GM19372 (cell line): ENCODE measurements around the gene PDZD8.

Experiments
- ATAC-seq: cut with Tn5 transposase; IDR thresholded peaks from one replicate; pipeline ENCODE4 v1.9.1; 2021; ENCODE audit warnings: mild to moderate bottlenecking, low read depth, moderate library complexity; ENCODE audit not compliant: unreplicated experiment

PDZD8 gene, protein sequence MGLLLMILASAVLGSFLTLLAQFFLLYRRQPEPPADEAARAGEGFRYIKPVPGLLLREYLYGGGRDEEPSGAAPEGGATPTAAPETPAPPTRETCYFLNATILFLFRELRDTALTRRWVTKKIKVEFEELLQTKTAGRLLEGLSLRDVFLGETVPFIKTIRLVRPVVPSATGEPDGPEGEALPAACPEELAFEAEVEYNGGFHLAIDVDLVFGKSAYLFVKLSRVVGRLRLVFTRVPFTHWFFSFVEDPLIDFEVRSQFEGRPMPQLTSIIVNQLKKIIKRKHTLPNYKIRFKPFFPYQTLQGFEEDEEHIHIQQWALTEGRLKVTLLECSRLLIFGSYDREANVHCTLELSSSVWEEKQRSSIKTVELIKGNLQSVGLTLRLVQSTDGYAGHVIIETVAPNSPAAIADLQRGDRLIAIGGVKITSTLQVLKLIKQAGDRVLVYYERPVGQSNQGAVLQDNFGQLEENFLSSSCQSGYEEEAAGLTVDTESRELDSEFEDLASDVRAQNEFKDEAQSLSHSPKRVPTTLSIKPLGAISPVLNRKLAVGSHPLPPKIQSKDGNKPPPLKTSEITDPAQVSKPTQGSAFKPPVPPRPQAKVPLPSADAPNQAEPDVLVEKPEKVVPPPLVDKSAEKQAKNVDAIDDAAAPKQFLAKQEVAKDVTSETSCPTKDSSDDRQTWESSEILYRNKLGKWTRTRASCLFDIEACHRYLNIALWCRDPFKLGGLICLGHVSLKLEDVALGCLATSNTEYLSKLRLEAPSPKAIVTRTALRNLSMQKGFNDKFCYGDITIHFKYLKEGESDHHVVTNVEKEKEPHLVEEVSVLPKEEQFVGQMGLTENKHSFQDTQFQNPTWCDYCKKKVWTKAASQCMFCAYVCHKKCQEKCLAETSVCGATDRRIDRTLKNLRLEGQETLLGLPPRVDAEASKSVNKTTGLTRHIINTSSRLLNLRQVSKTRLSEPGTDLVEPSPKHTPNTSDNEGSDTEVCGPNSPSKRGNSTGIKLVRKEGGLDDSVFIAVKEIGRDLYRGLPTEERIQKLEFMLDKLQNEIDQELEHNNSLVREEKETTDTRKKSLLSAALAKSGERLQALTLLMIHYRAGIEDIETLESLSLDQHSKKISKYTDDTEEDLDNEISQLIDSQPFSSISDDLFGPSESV

DNA sequence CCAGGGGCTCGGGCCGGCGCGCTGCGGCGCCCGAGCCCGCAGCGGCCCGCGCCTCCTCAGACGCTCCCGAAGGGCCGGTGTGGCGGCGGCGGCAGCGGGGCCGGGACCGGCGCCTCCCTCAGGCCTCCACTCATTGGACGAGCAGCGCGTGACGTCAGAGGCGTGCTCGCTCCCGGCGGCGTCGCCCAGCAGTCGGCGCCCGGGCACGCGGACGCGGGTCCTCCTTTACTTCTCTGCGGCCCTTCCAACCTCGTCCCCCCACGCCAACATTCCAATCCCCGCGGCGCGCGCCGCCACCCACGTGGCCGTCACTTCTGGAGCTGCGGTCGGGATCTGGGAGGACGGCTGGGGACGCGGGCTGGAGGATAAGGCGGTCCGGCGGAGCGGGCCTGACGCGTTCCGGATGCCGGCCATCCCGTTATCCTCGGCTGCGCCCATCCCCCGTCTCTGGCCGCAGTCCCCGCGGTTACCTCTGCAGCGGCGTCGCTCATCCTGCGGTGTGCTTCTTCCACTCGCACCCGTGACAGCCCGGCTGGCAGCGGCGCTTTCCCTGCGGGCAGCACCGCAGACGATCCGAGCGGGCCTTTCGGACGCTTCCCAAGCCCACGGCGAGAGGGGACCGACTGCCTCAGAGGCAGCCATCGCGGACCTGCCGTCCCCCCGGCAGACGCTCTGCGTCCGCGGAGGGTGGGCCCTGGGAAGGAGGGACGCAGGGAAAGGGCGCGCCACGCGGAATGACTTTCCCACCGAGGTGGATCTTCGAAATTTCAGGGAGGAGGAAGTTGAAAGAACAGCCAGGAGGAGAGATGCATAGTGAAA, at the start of gene PDZD8:
TSS of gene PDZD8 (minus strand) at position 81 of the 819 bp plus-strand sequence. CDS start 213 bp downstream, outside the sequence.
- ATAC-seq, result peak; percentile 80

DNA sequence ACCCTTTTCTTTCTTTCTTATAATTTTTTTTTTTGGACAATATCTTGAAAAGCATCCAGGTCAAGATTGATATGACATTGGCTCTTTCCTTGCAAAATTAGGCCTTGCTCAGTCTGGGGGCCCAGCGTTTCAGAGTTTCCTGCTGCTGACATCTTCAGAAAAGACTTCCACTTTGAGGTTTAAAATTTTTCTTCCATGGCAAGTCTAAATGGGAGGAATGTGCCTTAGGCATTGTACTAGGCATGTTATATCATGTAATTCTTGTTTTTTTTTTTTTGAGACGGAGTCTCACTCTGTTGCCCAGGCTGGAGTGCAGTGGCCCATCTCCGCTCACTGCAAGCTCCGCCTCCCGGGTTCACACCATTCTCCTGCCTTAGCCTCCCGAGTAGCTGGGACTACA, 48.9 kb upstream of the PDZD8 start:
- ATAC-seq, result no peak

DNA sequence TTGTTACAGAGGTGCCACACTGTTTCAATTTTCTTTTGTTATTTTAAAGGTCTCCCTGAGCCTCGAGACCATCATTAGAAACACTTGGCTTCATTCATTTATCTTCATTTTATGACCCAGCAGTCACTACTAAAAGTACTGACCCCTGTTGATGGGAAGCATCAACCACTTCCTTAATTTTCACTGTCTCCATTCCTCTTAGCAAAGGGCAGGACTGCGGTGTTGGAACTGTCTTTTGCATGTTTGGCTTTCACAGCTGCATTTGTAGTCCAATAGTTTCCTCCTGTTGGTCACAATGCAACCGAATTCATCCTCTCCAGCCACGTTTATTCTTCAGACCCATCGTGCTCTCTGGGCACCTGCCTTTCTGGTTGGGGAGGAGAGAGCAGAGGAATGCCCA, 46.7 kb upstream of the PDZD8 start:
- no peak for ATAC-seq

DNA sequence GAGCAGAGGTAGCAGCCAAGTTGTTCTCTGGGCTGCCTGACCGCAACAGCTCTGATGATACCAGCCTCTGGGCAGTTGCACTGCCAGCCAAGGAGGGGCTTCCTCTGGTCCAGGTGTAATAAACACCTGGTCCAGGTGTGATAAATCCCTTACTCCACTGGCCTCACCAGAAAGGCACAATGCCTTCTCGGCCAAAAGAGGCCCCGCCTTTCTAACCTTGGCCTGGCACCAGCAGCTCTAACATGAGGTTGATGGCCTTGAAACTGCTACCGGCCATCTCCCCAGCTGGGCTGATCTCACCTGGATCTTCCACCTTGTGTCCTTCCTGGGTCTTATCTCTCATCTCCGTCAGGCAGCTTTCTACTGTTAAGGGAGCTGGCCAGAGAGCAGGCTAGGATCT, 45.5 kb upstream of the PDZD8 start:
- no peak for ATAC-seq

DNA sequence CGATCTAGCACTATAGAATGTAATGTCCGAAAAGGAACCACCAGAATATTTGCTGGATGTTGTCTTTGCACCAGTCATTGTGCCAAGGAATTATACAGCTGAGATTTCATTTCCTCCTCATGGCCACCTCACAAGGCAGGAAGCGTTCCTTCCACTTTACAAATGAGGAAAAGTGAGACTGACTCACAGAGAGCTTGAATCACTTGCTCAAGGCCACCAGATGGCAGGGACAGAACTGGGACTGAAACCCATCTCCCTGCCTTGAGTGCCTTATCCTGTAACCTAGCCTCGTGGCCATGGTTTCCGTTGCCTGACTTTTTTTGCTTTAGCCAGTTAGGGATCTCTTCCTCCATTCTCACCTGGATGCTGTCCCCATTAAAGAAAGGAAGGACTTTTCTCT, 44.7 kb upstream of the PDZD8 start:
- no peak for ATAC-seq

DNA sequence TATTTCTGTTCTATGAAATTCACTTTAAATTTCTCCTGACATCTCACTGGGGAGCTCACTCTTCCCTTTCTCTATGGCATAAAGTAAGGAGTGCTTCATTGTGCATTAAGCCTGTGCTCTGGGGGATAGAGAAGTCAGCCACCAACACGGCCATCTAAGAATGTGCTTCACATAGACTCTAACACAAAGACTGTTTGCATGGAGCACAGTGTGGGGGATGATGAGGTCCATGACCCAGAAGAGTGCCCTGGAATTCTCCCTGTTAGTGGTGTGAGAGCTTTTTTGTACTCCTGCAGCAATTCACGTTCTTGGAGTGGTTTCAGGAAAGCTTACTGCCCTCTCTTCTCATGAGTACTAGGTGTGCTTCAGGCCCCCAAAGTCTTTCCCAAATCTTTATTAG, 43.9 kb upstream of the PDZD8 start:
- no peak for ATAC-seq

DNA sequence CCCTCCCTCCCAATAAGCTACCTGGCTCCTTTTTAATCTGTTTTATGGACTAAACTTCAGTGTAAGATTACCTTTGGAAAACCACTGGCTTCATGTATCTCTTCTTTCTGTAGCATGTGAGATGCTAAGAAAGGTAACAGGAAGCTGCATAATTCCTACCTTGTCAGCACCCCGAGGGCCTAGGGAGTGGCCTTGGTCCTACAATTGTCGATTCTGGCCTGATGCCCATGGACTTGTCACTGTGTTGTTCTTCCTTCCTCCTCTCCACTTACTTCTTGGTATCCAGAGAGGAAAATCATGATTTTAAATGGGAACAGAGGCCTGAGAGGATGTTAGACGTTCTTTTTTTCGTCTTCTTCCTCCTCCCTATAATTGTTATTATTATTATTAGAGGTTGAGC, 42.9 kb upstream of the PDZD8 start:
- ATAC-seq, result no peak

DNA sequence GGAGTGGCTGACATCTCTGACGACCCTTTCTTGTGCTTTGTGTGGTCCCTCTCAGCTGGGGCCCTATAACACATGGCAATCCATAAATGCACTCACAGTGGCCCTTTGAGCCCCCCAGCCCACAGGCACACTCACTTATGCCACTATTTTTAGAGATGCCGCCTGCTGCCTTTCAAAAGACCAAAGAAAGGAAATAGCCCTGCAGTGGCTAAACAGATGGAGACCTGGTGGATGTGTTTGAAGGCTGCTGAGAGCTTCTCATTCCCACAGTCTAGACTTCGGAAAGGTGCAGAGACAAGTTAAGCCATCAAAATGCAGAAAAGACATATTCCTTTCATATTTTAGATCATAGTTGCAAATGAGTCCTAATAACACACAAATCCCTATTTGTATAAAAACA, 42.0 kb upstream of the PDZD8 start:
- ATAC-seq, result no peak

DNA sequence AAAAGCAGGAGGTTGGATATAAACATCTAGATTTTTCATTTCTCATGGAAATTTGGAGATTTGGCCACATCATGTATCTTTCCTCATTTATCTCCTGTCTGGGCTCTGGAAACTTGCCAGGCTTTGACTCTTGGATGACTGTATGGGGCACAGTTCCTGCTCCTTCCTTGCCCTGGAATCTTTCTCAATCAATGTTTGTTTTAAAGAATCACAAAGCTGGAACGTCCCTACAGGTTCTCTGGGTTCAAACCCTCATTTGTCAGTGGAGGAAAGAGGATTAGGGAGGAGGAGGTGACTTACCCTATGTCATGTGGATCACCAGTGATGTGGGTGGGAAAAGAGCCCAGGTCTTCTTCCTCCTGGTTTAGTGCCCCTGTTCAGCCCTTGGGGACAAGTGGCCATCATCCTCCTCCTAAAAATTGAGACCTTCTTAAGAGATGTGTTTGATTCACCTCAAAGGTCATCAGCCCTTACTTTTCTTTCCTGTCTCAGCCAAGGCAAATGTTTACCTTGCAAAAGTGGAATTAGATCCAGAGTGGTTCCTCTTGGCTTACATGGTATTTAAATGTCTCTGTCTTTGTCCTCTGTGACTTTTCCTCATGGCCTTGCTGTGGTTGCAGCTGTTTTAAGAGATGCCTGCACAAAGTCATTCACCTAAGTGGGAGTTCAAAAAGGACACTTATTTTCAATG, 38.8 kb upstream of the PDZD8 start:
- ATAC-seq, result no peak

DNA sequence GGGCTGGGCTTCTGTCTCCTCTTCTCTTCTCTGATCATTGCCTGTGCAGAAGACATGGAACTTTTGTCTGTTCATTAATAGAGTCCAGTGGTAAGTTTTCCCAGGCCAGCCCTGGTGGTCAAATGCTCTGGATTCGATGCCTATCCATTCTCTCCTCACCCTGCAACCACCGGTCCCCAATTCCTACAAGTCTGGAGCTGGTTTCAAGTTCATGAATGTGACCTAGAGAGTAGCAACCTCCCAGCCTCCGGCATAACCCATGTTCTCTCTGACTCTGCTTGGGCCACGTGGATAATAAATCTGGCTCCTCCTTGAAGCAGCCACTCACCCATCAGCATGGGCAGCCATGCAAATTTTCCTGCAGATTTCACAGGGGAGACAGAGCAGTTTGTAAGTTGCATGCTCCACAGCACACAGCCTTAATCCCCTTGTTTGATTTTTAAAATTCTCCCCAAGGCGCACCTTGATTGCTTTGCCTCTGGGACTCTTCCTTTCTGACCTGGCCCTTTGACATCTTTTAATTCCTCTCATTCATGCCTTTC, 37.3 kb upstream of the PDZD8 start:
- ATAC-seq, result no peak

DNA sequence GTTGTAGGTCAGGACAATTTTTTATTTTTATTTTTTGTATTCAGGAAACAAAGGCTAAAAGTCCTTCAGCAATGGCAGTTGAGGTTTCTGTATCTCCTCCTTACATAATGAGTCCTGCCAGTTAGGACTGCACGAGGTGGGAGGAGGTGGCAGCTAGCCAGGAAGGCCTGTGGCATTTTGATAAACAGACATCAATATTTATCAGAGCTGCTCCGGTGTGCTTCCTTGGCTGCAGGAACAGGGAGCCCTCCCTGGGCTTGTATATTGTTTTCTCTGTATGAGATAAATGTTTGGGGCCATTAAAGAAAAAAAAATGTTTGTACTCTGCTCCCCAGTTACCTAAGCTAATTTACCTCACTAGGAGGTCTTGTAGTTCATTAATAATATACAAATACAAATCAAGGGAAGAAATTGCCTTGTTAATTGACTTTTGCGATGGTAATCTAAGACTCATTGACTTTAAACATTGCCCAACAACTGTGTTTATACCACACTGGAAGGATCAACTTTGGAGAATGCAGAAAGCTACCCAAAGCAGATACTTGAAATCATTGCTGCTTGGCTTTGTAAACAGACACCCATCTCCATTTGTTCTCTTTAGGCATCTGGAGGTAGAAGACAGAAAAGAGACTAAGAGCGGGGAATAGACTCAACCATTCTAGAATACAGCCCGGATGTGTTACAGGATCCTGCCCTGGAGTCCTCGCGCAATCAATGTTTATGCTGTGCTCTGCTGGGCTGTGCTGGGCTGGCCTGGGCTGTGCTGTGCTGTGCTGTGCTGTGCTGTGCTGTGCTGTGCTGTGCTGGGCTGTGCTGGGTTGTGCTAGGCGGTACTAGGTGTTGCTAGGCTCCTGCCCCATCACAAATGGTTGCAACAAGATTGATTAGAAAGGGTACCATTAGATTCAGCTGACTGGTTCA, 36.5 kb upstream of the PDZD8 start:
- ATAC-seq, result no peak

DNA sequence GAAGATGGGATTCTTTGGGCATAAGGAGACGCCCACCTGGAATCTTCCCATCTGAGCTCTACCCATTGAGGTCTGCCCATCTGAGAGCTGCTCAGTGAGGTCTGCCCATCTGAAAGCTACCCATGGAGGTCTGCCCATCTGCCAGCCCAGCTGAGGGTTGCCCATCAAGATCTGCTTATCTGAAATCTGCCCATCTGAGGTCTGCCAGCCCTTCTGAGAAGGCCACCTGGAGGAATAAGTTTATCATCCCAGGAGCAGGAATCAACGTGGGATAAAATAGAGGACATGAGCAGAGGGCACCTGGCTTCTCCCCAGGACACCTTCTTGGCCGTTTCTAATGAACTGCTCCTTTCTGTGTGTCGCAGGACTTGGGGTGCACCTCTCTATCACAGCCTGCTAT, 35.3 kb upstream of the PDZD8 start:
- ATAC-seq, result no peak

DNA sequence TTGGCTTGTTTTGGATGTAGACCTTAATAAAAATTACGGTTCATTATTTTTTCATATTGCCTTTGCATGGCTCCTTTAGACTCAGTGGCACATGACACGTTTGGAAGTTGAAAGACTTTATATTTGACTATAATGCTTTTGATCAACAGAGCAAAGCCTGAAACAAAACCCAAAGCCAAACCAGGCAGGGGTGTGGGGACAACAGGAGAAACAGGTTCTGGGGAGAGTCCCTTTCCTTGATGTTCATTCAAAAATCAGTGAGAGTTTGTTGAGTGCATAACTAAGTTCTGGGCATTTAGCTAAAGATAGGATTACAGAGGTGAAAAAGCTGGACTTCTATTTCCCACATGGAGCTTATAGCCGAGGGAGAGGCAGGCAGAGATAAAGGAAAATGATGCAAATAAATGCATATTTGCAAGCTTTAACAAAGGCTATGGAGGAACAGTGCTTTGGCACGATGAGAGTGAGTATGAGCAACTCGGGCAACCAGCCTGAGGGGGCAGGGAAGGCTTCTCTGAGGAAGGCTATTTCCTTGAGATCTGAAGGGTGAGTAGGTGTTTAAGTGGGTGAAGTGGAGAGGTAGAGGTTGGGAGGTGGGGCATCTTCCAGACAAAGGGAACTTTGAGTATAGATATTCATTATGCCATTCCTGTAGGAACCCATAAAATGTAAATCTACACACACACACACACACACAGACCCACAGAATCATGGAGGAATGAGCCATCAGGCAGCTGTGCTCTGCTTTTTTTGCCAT, 34.5 kb upstream of the PDZD8 start:
- no peak for ATAC-seq

DNA sequence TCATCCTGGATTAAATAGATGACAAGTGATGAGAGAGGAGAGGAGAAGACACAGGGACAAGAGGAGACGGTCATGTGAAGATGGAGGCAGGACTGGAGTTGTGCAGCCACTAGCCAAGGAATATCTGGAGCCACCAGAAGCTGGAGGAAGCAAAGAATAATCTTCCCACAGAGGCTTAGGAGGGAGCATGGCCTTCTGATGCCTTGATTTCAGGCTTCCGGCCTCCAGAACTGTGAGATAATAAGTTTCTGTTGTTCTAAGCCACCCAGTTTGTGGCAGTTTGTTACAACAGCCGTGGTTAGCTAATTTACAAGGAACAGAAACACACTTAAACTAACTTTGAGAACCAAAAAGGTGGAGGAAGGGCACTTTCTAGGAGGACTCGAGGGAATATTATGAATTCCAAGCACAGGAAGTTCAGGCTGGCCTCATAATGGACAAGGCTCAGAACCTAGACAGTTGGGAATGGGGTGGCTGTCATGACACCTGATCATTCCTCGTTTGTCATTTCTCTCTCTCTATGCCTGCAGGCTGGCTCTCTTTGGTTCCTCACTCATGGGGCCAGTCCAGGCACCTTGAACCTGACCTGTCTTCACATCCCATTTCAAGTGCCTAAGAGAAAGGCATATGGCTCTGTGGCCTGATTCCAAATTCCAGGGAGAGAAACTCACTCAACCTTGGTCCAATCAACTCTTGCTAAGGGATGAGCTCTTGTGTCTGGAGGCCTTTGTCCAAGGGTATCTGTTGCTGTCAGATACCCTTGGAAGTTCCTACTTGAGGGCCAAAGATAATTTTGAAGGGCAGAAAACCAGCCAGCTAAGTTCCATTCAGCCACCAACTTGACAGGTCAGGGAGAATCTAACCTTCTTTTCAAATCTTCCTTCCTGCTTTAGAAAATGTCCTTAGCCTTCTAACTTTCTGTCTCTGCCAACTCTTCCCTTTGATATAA, 33.5 kb upstream of the PDZD8 start:
- no peak for ATAC-seq

DNA sequence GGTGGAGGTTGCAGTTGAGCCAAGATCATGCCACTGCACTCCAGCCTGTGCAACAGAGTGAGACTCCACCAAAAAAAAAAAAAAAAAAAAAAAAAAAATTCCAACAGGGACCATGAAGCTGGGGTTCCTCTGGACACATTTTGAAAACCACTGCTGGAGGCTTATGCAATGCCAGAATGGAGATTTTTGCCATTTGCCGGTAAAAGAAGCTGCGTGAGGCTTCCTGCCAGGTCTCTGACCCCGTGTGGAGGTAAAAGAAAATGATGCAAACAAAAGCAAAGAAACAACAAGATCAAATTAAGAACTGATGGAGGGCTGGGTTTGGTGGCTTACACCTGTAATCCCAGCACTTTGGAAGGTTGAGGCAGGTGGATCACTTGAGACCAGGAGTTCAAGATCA, 30.5 kb upstream of the PDZD8 start:
- ATAC-seq, result no peak

DNA sequence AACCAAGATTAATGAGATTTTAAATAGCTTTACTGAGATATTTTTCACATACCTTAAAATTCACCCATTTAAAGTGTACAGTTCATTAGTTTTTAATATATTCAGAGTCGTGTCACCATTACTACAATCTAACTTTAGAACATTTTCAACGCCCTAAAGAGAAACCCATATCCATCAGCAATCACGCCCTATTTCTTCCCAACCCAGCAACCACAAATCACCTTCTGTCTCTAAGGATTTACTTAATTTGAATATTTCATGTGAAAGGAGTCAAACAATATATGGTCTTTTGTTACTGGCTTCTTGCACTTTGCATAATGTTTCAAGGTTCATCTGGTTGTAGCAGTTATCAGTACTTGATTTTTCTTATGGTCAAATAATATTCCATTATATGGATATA, 25.1 kb upstream of the PDZD8 start:
- ATAC-seq, result no peak
